ENCODE data around the gene ADAMTS2.

- TF ChIP-seq ETS1 (IDR thresholded peaks at IDR 0.05), result no peak
- no peak for TF ChIP-seq CTCF (conservative IDR thresholded peaks at IDR 0.05; ENCODE audit: low read depth in 2 of 2)
- no peak for TF ChIP-seq CREB1 (CRISPR knock-in tag; IDR thresholded peaks at IDR 0.05; ENCODE audit: low read depth)
- no peak for TF ChIP-seq EZH2 (IDR thresholded peaks at IDR 0.05; ENCODE audit: low read depth, unreplicated experiment)
- no peak for TF ChIP-seq STAT1 (IDR thresholded peaks at IDR 0.05; ENCODE audit: unreplicated experiment)
- TF ChIP-seq POLR2AphosphoS5 (IDR thresholded peaks at IDR 0.05; ENCODE audit: low read depth), result no peak
- no peak for TF ChIP-seq JUNB (IDR thresholded peaks at IDR 0.05; ENCODE audit: unreplicated experiment)
- no peak for TF ChIP-seq REST (IDR thresholded peaks at IDR 0.05; ENCODE audit: unreplicated experiment)
- TF ChIP-seq EZH2phosphoT487 (IDR thresholded peaks at IDR 0.05; ENCODE audit: unreplicated experiment), result no peak
- TF ChIP-seq ZNF114 (CRISPR knock-in tag; IDR thresholded peaks at IDR 0.05), result no peak
- no peak for TF ChIP-seq ZNF331 (CRISPR knock-in tag; IDR thresholded peaks at IDR 0.05; ENCODE audit: low read depth)
- no peak for TF ChIP-seq NANOG (IDR thresholded peaks at IDR 0.05; ENCODE audit: borderline replicate concordance)
Measured at GRCh38 chr5:179297486-179298180, 47.6 kb downstream of the ADAMTS2 start.

Measured in GM23338 (cell line).